ENCODE results near the gene PLXNA3. TPM values are rescaled to one million over a fixed set of nuclear protein-coding genes. Genes with fewer than 3 reads are reported as not detected.
A peak's percentile ranks its signal among the peaks of the same experiment; 100 is the strongest.

Gene PLXNA3
- 10 to 100 TPM; 49.7 to 65.3 (median 53.2) TPM for polyA plus RNA-seq (ENCODE audit: insufficient read length in 3 of 3)
- long read RNA-seq, donor 1, partial matches to known transcripts, result 0 of 1 reads
- long read RNA-seq, donor 1, other reads (novel, unspliced or antisense), result 0 of 1 reads
- long read RNA-seq, donor 2, partial matches to known transcripts, result 5 of 6 reads
- long read RNA-seq, donor 2, other reads (novel, unspliced or antisense), result 0 of 6 reads
- long read RNA-seq, donor 3, full-length matches to known transcripts, result 1 of 6 reads
- long read RNA-seq, donor 3, partial matches to known transcripts, result 5 of 6 reads
- long read RNA-seq, donor 3, other reads (novel, unspliced or antisense), result 0 of 6 reads
- long read RNA-seq, donor 4, partial matches to known transcripts, result 6 of 9 reads
- long read RNA-seq, donor 4, other reads (novel, unspliced or antisense), result 0 of 9 reads
- long read RNA-seq, donor 5, result 0 reads
- long read RNA-seq, donor 6, partial matches to known transcripts, result 25 of 29 reads
- long read RNA-seq, donor 6, other reads (novel, unspliced or antisense), result 0 of 29 reads
- long read RNA-seq, donor 7, partial matches to known transcripts, result 10 of 10 reads
- long read RNA-seq, donor 7, other reads (novel, unspliced or antisense), result 0 of 10 reads
- long read RNA-seq, donor 8, partial matches to known transcripts, result 5 of 6 reads
- long read RNA-seq, donor 8, other reads (novel, unspliced or antisense), result 0 of 6 reads
- long read RNA-seq, donor 9, partial matches to known transcripts, result 113 of 114 reads
- long read RNA-seq, donor 9, other reads (novel, unspliced or antisense), result 0 of 114 reads
- long read RNA-seq, donor 10, partial matches to known transcripts, result 7 of 12 reads
- long read RNA-seq, donor 10, other reads (novel, unspliced or antisense), result 0 of 12 reads
- long read RNA-seq, donor 11, partial matches to known transcripts, result 5 of 7 reads
- long read RNA-seq, donor 11, other reads (novel, unspliced or antisense), result 0 of 7 reads
- long read RNA-seq, donor 12, partial matches to known transcripts, result 9 of 13 reads
- long read RNA-seq, donor 12, other reads (novel, unspliced or antisense), result 0 of 13 reads
- long read RNA-seq, donor 13, partial matches to known transcripts, result 0 of 3 reads
- long read RNA-seq, donor 13, other reads (novel, unspliced or antisense), result 0 of 3 reads
- long read RNA-seq, donor 14, partial matches to known transcripts, result 11 of 15 reads
- long read RNA-seq, donor 14, other reads (novel, unspliced or antisense), result 0 of 15 reads
- long read RNA-seq, donor 15, partial matches to known transcripts, result 35 of 194 reads
- long read RNA-seq, donor 15, other reads (novel, unspliced or antisense), result 157 of 194 reads
- long read RNA-seq, donor 16, partial matches to known transcripts, result 6 of 85 reads
- long read RNA-seq, donor 16, other reads (novel, unspliced or antisense), result 77 of 85 reads

DNA sequence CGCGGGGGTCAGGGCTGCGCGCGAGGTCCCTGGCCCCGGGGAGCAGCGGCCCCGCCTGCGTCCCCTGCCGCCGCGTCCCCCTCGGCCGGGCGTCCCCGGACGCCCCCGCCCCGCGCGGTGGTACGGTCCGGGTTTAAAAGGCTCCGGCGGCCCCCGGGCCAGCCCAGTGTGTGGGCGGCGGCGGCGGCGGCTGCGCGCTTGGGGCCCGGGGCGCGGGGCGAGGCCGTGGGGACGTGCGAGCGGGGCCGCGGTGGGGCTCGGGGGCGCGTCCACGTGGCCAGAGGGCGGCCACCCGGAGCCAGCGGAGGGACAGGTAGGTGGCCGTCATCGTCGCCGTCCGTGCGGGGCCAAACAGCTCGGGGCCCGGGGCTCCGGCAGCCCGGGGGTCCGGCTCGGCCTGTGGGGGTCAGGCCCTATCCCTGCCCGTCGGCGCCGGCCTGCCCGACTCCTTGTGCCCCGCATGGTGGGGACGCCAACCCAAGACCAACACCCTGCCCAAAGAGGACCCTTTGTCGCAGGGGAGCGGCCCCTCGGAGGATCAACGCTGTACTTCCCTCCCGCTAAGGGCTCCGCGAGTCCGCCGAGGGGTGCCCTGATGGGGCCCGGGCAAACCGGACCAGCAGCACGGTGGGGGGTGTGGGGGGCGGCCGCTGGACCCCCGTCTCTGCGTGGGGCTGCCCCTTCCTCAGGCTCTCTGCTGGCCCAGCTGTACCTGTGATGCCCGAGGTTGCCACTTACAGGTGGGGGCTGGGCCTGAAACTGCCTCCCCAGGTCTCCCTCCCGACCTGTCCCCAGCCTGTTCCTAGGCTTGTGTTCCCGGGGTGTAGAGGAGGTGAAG, at the start of gene PLXNA3:
Gene PLXNA3 (plus strand): TSS at position 166 of the 838 bp plus-strand sequence. CDS start 1,903 bp downstream, outside the sequence.
- DNase-seq, result no peak

DNA sequence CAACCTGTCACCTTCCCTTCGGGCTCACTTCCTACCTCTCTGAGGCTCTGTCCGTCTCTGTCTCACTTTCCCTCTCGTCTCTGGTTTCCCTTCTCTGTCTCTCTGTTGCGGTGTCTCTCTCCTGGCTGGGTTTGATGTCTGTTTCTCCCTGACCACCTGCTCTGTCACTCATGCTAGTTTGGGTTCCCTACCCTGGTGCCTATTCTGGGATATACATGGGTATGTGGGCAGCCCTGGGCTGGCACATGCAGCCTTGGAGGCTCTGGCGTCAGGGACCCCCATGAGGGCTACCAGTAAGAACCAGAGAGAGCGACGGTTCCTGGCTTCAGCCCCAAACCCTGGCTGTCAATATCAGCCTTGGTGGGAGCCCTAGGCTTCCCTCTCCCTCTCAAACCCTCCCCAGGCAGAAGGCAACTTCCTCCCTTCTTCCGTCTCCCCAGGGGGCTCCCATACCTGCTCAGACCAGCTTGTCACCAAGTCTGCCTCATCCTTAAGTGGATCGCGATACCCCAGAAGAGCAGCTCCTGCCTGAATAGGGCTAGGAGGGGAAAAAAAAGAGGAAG, 49.3 kb upstream of the PLXNA3 start:
- DNase-seq, result no peak

- DNase-seq, result no peak
Observed at GRCh38 chrX:154409222-154409871, 48.7 kb upstream of the PLXNA3 start, which contains the start of gene DNASE1L1. TSS of gene DNASE1L1 (minus strand) at chrX:154409254. CDS start at chrX:154405568, 3,686 bp downstream.

DNA sequence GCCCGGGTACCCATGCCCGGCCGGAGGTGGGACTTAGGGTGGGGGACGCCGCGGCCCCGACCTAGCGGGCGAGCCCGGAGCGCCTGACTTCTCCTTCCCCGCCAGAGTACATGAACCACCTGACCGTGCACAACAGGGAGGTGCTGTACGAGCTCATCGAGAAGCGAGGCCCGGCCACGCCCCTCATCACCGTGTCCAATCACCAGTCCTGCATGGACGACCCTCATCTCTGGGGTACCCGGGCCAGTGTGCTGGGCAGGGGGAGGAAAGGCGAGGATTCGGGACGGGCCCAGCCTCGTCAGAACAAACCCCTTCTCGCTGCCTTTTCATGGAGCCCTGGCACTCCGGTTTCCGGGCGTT, 46.1 kb upstream of the PLXNA3 start:
- no peak for DNase-seq

- DNase-seq, result no peak
Observed at GRCh38 chrX:154412468-154412867, 45.6 kb upstream of the PLXNA3 start.

GRCh38 chrX:154413142-154413541, 44.9 kb upstream of the PLXNA3 start:
- no peak for DNase-seq

DNA sequence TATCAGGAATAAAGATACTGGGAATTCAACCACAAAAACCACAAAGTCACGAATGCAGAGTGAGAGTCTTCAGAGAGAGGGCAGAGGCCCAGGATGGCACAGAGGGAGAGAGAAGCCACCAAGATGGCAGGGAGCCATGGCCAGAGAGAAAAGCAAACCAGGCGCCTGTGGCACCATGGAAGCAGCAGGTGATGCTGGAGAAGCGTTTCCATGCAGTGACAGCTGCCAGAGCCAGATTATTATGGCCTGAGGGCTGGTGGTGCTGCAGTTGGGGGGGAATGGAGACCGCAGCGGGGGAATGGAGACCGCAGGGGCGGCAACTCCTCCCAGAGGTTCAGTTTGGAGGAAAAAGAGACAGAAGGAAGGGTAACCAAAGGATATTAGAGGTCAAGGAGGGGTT, 40.9 kb upstream of the PLXNA3 start:
- DNase-seq, result no peak

DNA sequence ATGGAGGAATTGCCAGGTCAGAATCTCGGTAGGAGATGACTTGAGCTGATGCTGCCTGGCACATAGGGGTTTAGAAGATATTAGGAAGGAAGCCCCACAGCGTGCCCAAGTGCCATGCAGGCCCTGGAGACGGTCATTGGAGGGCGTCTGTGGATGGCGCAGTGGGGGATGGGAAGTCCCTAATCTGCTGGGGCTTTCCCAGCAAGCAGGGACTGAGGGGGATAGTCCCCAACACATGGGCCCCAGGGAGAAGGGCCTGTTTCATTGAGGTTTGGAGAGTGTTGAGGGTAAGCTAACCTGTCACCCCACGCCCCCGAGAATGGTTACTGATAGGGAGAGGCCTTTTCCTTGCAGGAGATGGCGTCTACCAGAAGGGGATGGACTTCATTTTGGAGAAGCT, 38.9 kb upstream of the PLXNA3 start:
- DNase-seq, result no peak

- no peak for DNase-seq
Observed at GRCh38 chrX:154419688-154420401, 38.2 kb upstream of the PLXNA3 start.

DNA sequence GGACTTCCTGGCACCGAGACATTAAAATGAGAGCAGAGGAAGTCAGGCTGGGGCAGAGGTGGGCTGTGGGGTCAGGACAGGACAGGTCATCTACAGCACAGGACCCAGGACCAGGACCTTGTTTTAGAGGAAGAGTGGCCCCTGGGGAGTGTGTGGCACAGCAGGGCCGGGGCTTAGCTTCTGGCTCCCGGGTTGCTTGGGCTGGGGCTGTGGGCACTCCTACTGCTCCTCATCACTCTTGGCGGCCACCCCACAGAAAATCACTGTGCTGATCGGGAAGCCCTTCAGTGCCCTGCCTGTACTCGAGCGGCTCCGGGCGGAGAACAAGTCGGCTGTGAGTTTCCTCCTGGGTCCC, 37.7 kb upstream of the PLXNA3 start:
- DNase-seq, result no peak

- no peak for DNase-seq
Observed at GRCh38 chrX:154426916-154427770, 30.9 kb upstream of the PLXNA3 start.

DNA sequence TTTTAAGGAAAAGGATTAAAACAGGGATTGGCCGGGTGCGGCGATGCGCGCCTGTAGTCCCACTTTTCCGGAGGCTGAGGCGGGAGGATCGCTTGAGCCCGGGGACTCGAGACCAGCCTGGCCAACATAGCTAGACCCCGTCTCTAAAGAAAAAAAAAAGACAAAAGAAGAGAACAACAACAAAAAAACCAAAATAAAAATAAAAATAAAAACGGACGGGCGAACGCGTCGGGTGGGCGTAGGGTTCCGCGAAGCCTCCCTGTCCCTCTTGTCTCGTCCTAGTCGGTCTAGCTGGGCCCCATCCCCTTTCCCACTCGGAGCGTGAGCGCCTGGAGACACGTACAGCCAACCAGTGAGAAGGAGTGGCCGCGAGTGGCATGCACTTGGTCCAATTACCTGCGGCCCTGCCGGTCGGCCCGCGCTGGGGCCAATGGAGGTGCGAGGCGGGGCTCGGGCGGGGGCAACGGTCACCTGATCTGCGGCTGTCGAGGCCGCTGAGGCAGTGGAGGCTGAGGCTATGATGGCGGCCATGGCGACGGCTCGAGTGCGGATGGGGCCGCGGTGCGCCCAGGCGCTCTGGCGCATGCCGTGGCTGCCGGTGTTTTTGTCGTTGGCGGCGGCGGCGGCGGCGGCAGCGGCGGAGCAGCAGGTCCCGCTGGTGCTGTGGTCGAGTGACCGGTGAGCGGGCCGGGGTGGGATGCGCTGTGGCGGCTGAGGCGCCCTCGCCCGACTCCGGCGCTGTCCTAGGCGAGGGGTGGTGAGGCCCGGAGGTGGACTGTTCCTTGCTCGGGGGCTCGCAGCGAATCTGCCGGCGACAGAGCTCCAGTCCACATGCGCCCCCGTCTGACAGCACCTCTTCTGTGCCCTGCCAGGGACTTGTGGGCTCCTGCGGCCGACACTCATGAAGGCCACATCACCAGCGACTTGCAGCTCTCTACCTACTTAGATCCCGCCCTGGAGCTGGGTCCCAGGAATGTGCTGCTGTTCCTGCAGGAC, 29.6 kb upstream of the PLXNA3 start, which contains the start of gene ATP6AP1:
Gene ATP6AP1 (plus strand): TSS at position 502 of the 996 bp plus-strand sequence. CDS start 16 bp downstream, at position 518.
- peak; percentile 89 for DNase-seq

DNA sequence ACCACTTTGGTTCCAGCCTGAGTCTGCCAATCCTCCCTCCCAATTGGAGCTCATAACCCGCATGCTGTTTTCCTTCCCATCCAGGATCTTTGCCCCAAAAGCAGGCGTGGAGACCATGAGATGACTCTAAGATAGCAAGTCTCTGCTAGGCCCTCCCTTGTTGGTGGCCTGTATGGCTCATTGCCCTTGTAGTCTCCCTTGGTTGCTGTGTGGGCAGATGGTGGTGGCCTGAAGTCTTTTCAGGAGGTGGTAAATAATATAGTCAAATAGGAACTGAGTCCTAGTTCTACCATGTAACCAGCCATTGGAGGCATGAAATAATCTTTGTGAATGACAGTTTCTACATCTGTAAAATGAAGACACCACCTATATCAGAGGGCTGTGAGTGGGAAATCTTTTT, 28.4 kb upstream of the PLXNA3 start:
- DNase-seq, result no peak

- no peak for DNase-seq
Observed at GRCh38 chrX:154430479-154430878, 27.6 kb upstream of the PLXNA3 start.

DNA sequence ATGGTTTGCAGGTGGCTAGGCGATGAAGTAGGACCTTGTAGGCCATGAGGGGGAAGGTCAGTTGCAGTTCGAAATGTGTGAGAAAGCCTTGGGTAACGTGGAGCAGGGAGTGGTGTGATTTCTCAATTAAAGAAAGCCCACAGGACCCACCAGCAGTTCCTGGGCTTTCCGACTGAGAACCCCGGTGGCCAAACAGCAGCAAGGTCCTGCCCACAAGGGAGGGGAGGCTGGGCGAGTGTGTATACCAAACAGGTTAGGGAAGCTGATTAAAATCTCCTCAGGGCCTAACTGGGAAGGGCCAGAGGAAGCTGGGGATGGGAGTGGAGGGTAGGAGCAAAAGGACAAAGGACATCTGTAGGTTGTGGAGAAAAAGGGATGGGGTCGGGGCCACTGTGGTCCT, 27.2 kb upstream of the PLXNA3 start:
- no peak for DNase-seq

DNA sequence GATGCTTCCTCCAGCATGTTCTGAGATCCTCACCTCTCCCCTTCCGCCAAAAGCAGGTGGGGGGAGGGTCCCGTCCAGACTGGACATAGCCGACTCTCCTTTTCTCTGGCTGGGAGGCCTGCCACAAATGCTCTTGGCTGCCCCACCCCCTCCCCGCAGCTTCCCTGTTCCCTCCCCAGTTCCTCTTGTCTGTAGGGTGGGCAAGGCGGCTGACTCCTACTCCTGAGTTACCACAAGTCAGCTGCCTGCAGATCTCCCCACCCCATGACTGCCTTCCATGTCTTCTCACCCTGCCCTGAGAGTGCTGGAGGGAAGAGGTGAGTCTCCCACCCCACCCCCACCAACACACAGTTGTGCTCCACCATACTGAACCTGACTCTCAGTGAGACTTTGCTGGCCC, 26.7 kb upstream of the PLXNA3 start:
- DNase-seq, result no peak

DNA sequence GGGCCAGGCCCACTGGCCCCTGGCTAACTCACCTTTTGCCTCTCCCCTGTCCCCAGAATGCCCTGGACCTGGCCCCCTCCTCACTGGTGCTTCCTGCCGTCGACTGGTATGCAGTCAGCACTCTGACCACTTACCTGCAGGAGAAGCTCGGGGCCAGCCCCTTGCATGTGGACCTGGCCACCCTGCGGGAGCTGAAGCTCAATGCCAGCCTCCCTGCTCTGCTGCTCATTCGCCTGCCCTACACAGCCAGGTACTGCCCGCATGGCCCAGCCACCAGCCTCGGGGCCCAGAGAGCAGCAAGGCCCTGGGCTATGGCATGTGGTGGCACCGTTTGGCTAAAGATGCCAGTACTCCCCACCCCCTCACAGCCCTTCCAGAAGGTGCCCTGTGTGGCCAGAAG, 25.9 kb upstream of the PLXNA3 start:
- DNase-seq, result no peak
